ENCODE data around the gene FZR1.

The FZR1 gene

DNA sequence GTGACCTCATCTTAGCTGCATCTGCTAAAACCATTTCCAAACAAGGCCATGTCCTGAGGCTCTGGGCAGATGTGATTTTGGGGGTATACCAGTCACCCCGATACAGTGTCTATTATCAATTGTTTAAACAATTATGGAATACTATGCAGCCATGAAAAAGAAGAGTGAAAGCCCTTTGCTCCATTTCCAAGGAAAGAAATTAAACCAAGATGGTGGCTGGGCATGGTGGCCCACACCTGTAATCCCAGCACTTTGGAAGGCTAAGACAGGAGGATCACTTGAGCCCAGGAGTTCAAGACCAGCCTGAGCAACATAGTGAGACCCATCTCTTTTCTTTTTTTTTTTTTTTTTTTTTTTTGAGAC, 33.6 kb downstream of the FZR1 start:
- no peak for TF ChIP-seq CTCF (IDR thresholded peaks at IDR 0.05)
- TF ChIP-seq ZFX (IDR thresholded peaks at IDR 0.05; ENCODE audit: borderline replicate concordance) = no peak

GRCh38 chr19:3543150-3544057, 37.3 kb downstream of the FZR1 start:
- TF ChIP-seq ZFX (IDR thresholded peaks at IDR 0.05; ENCODE audit: borderline replicate concordance) (no peak), CTCF (IDR thresholded peaks at IDR 0.05) (no peak)
- peak overlapping the region; percentile 37; the same call in 1 of the 2 replicates for H3K27ac ChIP-seq

More for the DNA sequence above, 33.6 kb downstream of the FZR1 start:
- peak overlapping the region; percentile 25; the same call in 1 of the 2 replicates for H3K27ac ChIP-seq

- H3K27ac ChIP-seq = peak overlapping the region; percentile 58; the same call in 1 of the 2 replicates
- no peak for TF ChIP-seq CTCF (IDR thresholded peaks at IDR 0.05)
- TF ChIP-seq ZFX (IDR thresholded peaks at IDR 0.05; ENCODE audit: borderline replicate concordance) = no peak
Measured at GRCh38 chr19:3544058-3544376, 37.9 kb downstream of the FZR1 start.

GRCh38 chr19:3544742-3545668, 38.9 kb downstream of the FZR1 start:
- TF ChIP-seq ZFX (IDR thresholded peaks at IDR 0.05; ENCODE audit: borderline replicate concordance) (no peak), CTCF (IDR thresholded peaks at IDR 0.05) (peak; percentile 98)
- H3K27ac ChIP-seq = peak overlapping the region; percentile 58

DNA sequence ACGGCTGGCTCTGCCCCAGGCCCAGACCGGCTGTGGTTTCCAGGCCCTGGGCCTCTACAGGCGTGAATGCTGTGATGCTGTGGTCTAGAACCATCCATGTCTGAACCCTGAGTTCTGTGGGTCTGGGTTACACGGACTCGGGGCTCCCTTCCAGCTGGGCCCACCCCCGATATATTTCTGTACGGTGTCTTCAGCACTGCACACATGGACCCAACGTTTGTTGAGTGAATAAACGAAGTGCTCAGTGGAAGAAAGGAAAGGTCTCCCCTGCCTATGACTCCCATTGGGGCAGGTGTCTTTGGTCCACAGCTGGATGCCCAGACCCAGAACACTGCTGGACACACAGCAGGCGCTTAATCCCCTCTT, 39.5 kb downstream of the FZR1 start:
- TF ChIP-seq CTCF (IDR thresholded peaks at IDR 0.05) = no peak
- TF ChIP-seq ZFX (IDR thresholded peaks at IDR 0.05; ENCODE audit: borderline replicate concordance) = no peak
- peak overlapping the region; percentile 58 for H3K27ac ChIP-seq

- H3K27ac ChIP-seq = peak overlapping the region; percentile 58
- TF ChIP-seq ZFX (IDR thresholded peaks at IDR 0.05; ENCODE audit: borderline replicate concordance) (no peak), CTCF (IDR thresholded peaks at IDR 0.05) (no peak)
Measured at GRCh38 chr19:3546119-3546518, 40.0 kb downstream of the FZR1 start.
